H9 (cell line): ENCODE measurements around the gene DIP2C. TPM values are rescaled to one million over a fixed set of nuclear protein-coding genes. Genes with fewer than 3 reads are reported as not detected.
A peak's percentile ranks its signal among the peaks of the same experiment; 100 is the strongest.

ENCODE experiments used
- DNase-seq: peaks from one replicate; pipeline ENCODE4 v3.0.0-alpha.2; 2017
- H2AFZ ChIP-seq: one replicate; pipeline ENCODE4 v1.6.1; 2013; ENCODE audit warnings: mild to moderate bottlenecking, low read length, control low read depth, moderate library complexity
- H2AK5ac ChIP-seq: 2 replicates; pipeline ENCODE4 v1.6.1; 2013; ENCODE audit warnings: low read length, control low read depth, mixed read lengths; ENCODE audit not compliant: insufficient read length
- H2BK120ac ChIP-seq: one replicate; pipeline ENCODE4 v1.6.1; 2013; ENCODE audit warnings: low read depth, mild to moderate bottlenecking, low read length, control low read depth, inconsistent platforms; ENCODE audit not compliant: poor library complexity, severe bottlenecking
- H2BK12ac ChIP-seq: 2 replicates; pipeline ENCODE4 v1.6.1; 2013; ENCODE audit warnings: low read length, control low read depth, mixed read lengths, low read depth; ENCODE audit not compliant: insufficient read length
- H2BK15ac ChIP-seq: 2 replicates; pipeline ENCODE4 v1.6.1; 2013; ENCODE audit warnings: low read depth, low read length, control low read depth
- H2BK20ac ChIP-seq: one replicate; pipeline ENCODE4 v1.6.1; 2013; ENCODE audit warnings: low read depth, mild to moderate bottlenecking, low read length, control low read depth, inconsistent platforms; ENCODE audit not compliant: poor library complexity, severe bottlenecking
- H2BK5ac ChIP-seq: 2 replicates; pipeline ENCODE4 v1.6.1; 2013; ENCODE audit warnings: low read length, control low read depth, mixed read lengths; ENCODE audit not compliant: insufficient read length
- H3K14ac ChIP-seq: 2 replicates; pipeline ENCODE4 v1.6.1; 2013; ENCODE audit warnings: low read length, control low read depth; ENCODE audit not compliant: insufficient read depth
- H3K18ac ChIP-seq: 2 replicates; pipeline ENCODE4 v1.6.1; 2013; ENCODE audit warnings: low read depth, mild to moderate bottlenecking, mixed read lengths, low read length, control low read depth; ENCODE audit not compliant: insufficient read length
- H3K23ac ChIP-seq: 2 replicates; pipeline ENCODE4 v1.6.1; 2013; ENCODE audit warnings: low read length, control low read depth, mixed read lengths, low read depth; ENCODE audit not compliant: insufficient read length
- H3K23me2 ChIP-seq: 2 replicates; pipeline ENCODE4 v1.6.1; 2013; ENCODE audit warnings: low read depth, mild to moderate bottlenecking, mixed read lengths, low read length, control low read depth; ENCODE audit not compliant: insufficient read length, poor library complexity, severe bottlenecking
- H3K27ac ChIP-seq: 2 replicates; pipeline ENCODE4 v1.5.1; 2013; ENCODE audit warnings: low read length, control low read depth, mixed read lengths, low read depth; ENCODE audit not compliant: insufficient read length
- H3K27me3 ChIP-seq: 2 replicates; pipeline ENCODE4 v1.6.1; 2013; ENCODE audit warnings: low read length, control low read depth, inconsistent platforms; ENCODE audit not compliant: insufficient read depth
- H3K4ac ChIP-seq: 2 replicates; pipeline ENCODE4 v1.6.1; 2013; ENCODE audit warnings: low read depth, mild to moderate bottlenecking, control low read depth, inconsistent platforms, low read length, moderate library complexity
- H3K4me1 ChIP-seq: 2 replicates; pipeline ENCODE4 v1.6.1; 2013; ENCODE audit warnings: low read length, control low read depth, inconsistent platforms; ENCODE audit not compliant: insufficient read depth
- H3K4me2 ChIP-seq: 2 replicates; pipeline ENCODE4 v1.6.1; 2013; ENCODE audit warnings: low read length, control low read depth, mixed read lengths; ENCODE audit not compliant: insufficient read length, insufficient read depth
- H3K56ac ChIP-seq: 2 replicates; pipeline ENCODE4 v1.6.1; 2013; ENCODE audit warnings: low read depth, mild to moderate bottlenecking, mixed read lengths, low read length, control low read depth; ENCODE audit not compliant: insufficient read length
- H3K79me1 ChIP-seq: 2 replicates; pipeline ENCODE4 v1.6.1; 2013; ENCODE audit warnings: low read depth, mild to moderate bottlenecking, moderate library complexity, low read length, control low read depth, inconsistent platforms; ENCODE audit not compliant: insufficient read depth, poor library complexity, severe bottlenecking
- H3K79me2 ChIP-seq: 2 replicates; pipeline ENCODE4 v1.6.1; 2013; ENCODE audit warnings: low read length, control low read depth, inconsistent platforms; ENCODE audit not compliant: insufficient read depth
- H3K9ac ChIP-seq: 2 replicates; pipeline ENCODE4 v1.6.1; 2013; ENCODE audit warnings: low read length, control low read depth, mixed read lengths; ENCODE audit not compliant: insufficient read length; ENCODE audit errors: extremely low read depth
- H3K9me3 ChIP-seq: one replicate; pipeline ENCODE4 v1.6.1; 2013; ENCODE audit warnings: low read depth, low read length, inconsistent platforms; ENCODE audit not compliant: control insufficient read depth
- H3T11ph ChIP-seq: one replicate; pipeline ENCODE4 v1.6.1; 2013; ENCODE audit warnings: mild to moderate bottlenecking, low read length, control low read depth, inconsistent platforms
- H4K20me1 ChIP-seq: one replicate; pipeline ENCODE4 v1.6.1; 2013; ENCODE audit not compliant: control insufficient read depth, insufficient read length, insufficient read depth
- H4K5ac ChIP-seq: 2 replicates; pipeline ENCODE4 v1.6.1; 2013; ENCODE audit warnings: low read depth, mild to moderate bottlenecking, mixed read lengths, low read length, control low read depth; ENCODE audit not compliant: insufficient read length
- H4K8ac ChIP-seq: replicated peaks from 2 replicates; pipeline ENCODE4 v1.6.1; 2013; ENCODE audit warnings: low read length, control low read depth, mixed read lengths, low read depth; ENCODE audit not compliant: insufficient read length
- H4K91ac ChIP-seq: 2 replicates; pipeline ENCODE4 v1.6.1; 2013; ENCODE audit warnings: low read depth, mild to moderate bottlenecking, moderate library complexity, mixed read lengths, low read length, control low read depth; ENCODE audit not compliant: insufficient read length
- H3K27ac Mint-ChIP-seq, 3 experiments: 2 replicates in 2 of 3; 3 replicates in 1 of 3; pipeline ENCODE4 v1.8.0; 2020 to 2021; ENCODE audit warnings: mixed read lengths in 3 of 3, mild to moderate bottlenecking in 1 of 3, moderate library complexity in 1 of 3
- H3K27me3 Mint-ChIP-seq: 2 replicates; pipeline ENCODE4 v1.8.0; 2021; ENCODE audit warnings: low read depth, mild to moderate bottlenecking, moderate library complexity, mixed read lengths
- H3K36me3 Mint-ChIP-seq, 3 experiments: 2 replicates in 2 of 3; 3 replicates in 1 of 3; pipeline ENCODE4 v1.8.0; 2020 to 2021; ENCODE audit warnings: low read depth in 3 of 3, mixed read lengths in 3 of 3; ENCODE audit not compliant: insufficient read depth in 1 of 3
- H3K4me1 Mint-ChIP-seq, 2 experiments: 2 replicates each; pipeline ENCODE4 v1.8.0; 2020; ENCODE audit warnings: mixed read lengths in 2 of 2
- H3K4me3 Mint-ChIP-seq, 2 experiments: 2 replicates in 1 of 2; 3 replicates in 1 of 2; pipeline ENCODE4 v1.8.0; 2020 to 2021; ENCODE audit warnings: mild to moderate bottlenecking in 2 of 2, mixed read lengths in 2 of 2, moderate library complexity in 1 of 2
- H3K9me3 Mint-ChIP-seq, 2 experiments: 2 replicates in 1 of 2; 3 replicates in 1 of 2; pipeline ENCODE4 v1.8.0; 2020; ENCODE audit warnings: mild to moderate bottlenecking in 2 of 2, mixed read lengths in 2 of 2, moderate library complexity in 1 of 2
- CTCF ChIP-seq: fragments of 200-600 bp; sonication (generic); conservative IDR thresholded peaks from 3 replicates; pipeline ENCODE4 v1.8.0; 2021; ENCODE audit warnings: antibody characterized with exemption, mild to moderate bottlenecking
- WGBS: extraction: QIAGEN DNeasy Blood & Tissue Kit; methylation state at CpG from one replicate; pipeline ENCODE4 v1.1.7; 2013; ENCODE audit warnings: missing lambda C conversion rate, low lambda C conversion rate, mixed read lengths; ENCODE audit not compliant: insufficient read length; ENCODE audit errors: extremely low coverage; 5-methylcytosine and 5-hydroxymethylcytosine counted together
- total RNA-seq: library from RNA; stranded (reverse); gene quantifications from 2 replicates; pipeline ENCODE4 v1.2.1, GENCODE V29; 2021

The DIP2C gene
- total RNA-seq, 1 experiment from 2014 or later = 7.9 TPM

- Histone ChIP-seq H3K9ac (no peak overlapping the region), H3K56ac (no peak overlapping the region), H3K4me1 (no peaks in the 10 kb centered on the region), H3K23me2 (no peaks in the 10 kb centered on the region), H3K4ac (no peak overlapping the region), H3K79me2 (no peaks in the 10 kb centered on the region), H3K9me3 (no peaks in the 10 kb centered on the region), H3K18ac (no peak overlapping the region), H2BK20ac (no peak overlapping the region), H2BK12ac (no peak overlapping the region), H4K20me1 (no peaks in the 10 kb centered on the region), H3K4me2 (no peak overlapping the region), H4K91ac (no peak overlapping the region), H3K14ac (no peak overlapping the region), H4K5ac (no peak overlapping the region), H3K27ac (no peak overlapping the region), H4K8ac (no peak overlapping the region), H3K79me1 (peaks cover 4% of the 10 kb centered on the region), H3K23ac (no peak overlapping the region), H3K27me3 (no peaks in the 10 kb centered on the region), H2AFZ (no peak overlapping the region), H2BK5ac (no peak overlapping the region), H2BK120ac (no peak overlapping the region), H3T11ph (no peak overlapping the region), H2BK15ac (no peak overlapping the region), H2AK5ac (no peak overlapping the region)
- no peak for TF ChIP-seq CTCF
- WGBS = no CpG with 5 or more reads among the region's 12 CpGs
- no peak overlapping the region for H3K4me3 Mint-ChIP-seq
- no peaks in the 10 kb centered on the region for H3K27me3 Mint-ChIP-seq
- DNase-seq = no peak
- H3K4me1 Mint-ChIP-seq = peaks cover 4 to 8% of the 10 kb centered on the region in 2 experiments; a peak in 2 of 4 replicates
- H3K36me3 Mint-ChIP-seq = peaks cover 0 to 4% (median 0%) of the 10 kb centered on the region in 3 experiments; a peak in 1 of 7 replicates
- H3K9me3 Mint-ChIP-seq = no peaks in the 10 kb centered on the region
- H3K27ac Mint-ChIP-seq = peak overlapping the region in 1 of 3 experiments; percentile 13; a peak in 1 of 7 replicates
These were observed 8.7 kb downstream of the DIP2C start for GRCh38 chr10:680745-681144.
